PFSK-1 (cell line): ENCODE measurements around the gene HYAL1.

ENCODE experiments used
- FOXP2 ChIP-seq: optimal IDR thresholded peaks from 2 replicates; pipeline ENCODE3; 2011; ENCODE audit warnings: borderline replicate concordance, control low read depth, inconsistent platforms; ENCODE audit not compliant: insufficient read depth; ENCODE audit errors: extremely low read length, extremely low read depth
- POLR2AphosphoS5 ChIP-seq: IDR thresholded peaks from 2 replicates; pipeline ENCODE4 v1.6.1; 2012; ENCODE audit warnings: low read depth, mild to moderate bottlenecking, control low read depth, low read length, moderate library complexity
- SIN3A ChIP-seq: IDR thresholded peaks from 2 replicates; pipeline ENCODE4 v1.6.1; 2012; ENCODE audit warnings: mild to moderate bottlenecking, low read length, moderate library complexity, borderline replicate concordance; ENCODE audit not compliant: insufficient read depth
- TAF1 ChIP-seq: IDR thresholded peaks from 2 replicates; pipeline ENCODE4 v1.6.1; 2012; ENCODE audit warnings: low read length, control low read depth, borderline replicate concordance; ENCODE audit not compliant: insufficient read depth
- TF ChIP-seq, protein P1 (sequence below), 2 experiments: IDR thresholded peaks; 2 replicates each; pipeline versions ENCODE4 v1.6.1 to v1.8.0; 2011 to 2012; ENCODE audit warnings: low read depth in 2 of 2, low read length in 2 of 2, control low read depth in 1 of 2, inconsistent platforms in 1 of 2, mild to moderate bottlenecking in 1 of 2, moderate library complexity in 1 of 2; ENCODE audit not compliant: insufficient read depth in 1 of 2

HYAL1 gene

GRCh38 chr3:50268276-50268675 lies 35.1 kb downstream of the HYAL1 start:
- TF ChIP-seq, protein P1, sequence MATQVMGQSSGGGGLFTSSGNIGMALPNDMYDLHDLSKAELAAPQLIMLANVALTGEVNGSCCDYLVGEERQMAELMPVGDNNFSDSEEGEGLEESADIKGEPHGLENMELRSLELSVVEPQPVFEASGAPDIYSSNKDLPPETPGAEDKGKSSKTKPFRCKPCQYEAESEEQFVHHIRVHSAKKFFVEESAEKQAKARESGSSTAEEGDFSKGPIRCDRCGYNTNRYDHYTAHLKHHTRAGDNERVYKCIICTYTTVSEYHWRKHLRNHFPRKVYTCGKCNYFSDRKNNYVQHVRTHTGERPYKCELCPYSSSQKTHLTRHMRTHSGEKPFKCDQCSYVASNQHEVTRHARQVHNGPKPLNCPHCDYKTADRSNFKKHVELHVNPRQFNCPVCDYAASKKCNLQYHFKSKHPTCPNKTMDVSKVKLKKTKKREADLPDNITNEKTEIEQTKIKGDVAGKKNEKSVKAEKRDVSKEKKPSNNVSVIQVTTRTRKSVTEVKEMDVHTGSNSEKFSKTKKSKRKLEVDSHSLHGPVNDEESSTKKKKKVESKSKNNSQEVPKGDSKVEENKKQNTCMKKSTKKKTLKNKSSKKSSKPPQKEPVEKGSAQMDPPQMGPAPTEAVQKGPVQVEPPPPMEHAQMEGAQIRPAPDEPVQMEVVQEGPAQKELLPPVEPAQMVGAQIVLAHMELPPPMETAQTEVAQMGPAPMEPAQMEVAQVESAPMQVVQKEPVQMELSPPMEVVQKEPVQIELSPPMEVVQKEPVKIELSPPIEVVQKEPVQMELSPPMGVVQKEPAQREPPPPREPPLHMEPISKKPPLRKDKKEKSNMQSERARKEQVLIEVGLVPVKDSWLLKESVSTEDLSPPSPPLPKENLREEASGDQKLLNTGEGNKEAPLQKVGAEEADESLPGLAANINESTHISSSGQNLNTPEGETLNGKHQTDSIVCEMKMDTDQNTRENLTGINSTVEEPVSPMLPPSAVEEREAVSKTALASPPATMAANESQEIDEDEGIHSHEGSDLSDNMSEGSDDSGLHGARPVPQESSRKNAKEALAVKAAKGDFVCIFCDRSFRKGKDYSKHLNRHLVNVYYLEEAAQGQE (IDR thresholded peaks at IDR 0.05; ENCODE audit: insufficient read depth in 1 of 2, low read depth in 2 of 2, low read length in 2 of 2) = no peak
- TF ChIP-seq SIN3A (no peak), FOXP2 (no peak), POLR2AphosphoS5 (no peak), TAF1 (no peak)

DNA sequence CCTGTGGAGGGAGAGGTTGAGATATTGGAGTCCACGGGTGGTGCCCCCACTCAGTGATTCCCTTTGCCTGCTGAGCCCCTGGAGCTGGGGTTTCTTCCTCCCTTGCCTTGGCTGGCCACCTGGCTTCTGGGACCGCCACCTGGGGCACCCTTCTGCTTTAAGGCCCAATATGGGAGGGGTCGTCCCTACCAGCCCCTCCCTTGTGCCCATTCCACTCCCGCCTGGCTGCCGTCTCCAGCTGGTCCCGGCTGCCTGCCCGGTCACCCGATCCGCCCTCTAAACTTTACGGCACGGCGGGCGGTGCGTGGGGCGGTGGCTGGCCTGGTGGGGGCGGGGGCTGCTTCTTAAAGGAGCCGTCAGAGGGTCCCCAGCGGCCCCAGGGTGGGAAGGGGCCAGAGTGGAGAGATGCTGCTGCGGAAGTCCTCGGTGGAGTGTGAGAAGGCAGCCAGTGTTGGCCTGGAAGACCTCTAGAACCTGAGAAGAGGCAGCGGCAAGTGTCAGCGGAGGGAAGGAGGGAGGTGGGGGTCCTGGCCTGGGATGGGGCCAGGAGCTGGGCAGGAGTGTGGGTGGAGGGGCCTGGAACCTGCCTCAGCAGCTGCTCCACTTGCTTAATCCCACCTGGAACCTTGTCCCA lies 36.0 kb downstream of the HYAL1 start:
- no peak for TF ChIP-seq SIN3A
- TF ChIP-seq FOXP2 = no peak
- TF ChIP-seq, protein P1 (IDR thresholded peaks at IDR 0.05; ENCODE audit: insufficient read depth in 1 of 2, low read depth in 2 of 2, low read length in 2 of 2) = no peak
- no peak for TF ChIP-seq POLR2AphosphoS5
- no peak for TF ChIP-seq TAF1

DNA sequence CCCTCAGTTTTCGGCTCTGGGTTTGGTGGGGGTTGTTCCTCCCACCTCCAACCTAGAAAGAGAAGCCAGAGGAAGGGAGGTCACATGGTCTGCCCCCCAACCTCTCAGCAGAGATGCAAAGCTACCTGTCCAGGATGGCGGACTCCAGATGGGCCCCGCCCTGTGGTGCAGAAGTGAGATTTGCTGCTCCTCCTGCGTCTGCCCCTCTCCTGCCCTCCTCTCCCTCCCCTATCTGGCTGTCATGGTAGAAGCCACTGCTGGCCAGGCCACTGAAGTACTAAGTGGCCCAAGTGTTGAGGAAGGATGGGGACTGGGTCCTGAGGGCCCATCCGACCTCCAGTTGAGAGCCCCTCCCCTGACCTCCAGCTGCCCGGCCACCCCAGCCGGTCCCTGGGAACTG lies 36.5 kb downstream of the HYAL1 start:
- TF ChIP-seq, protein P1 (IDR thresholded peaks at IDR 0.05; ENCODE audit: insufficient read depth in 1 of 2, low read depth in 2 of 2, low read length in 2 of 2) = no peak
- TF ChIP-seq FOXP2 (no peak), POLR2AphosphoS5 (no peak), TAF1 (no peak), SIN3A (no peak)

DNA sequence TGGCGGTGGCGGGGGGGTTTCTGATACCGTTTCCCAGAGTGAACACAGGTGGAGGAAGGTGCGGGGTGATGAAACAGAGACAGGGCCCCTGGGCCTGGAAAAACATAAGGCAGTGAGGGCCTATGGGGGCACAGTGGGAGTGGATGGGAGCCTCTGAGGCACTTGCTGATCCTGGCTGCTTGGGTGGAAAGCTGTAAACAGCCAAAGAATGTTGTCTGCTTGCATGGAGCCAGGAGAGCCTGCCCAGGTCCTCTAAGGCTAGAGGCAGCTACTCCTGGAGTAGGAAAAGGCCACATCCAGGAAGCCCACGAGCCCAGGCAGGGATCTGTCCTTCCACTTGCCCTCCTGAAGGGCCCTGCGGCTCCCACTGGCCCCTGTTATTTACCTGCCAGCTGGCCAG lies 37.4 kb downstream of the HYAL1 start:
- TF ChIP-seq POLR2AphosphoS5 (no peak), FOXP2 (no peak), SIN3A (no peak), TAF1 (no peak)
- TF ChIP-seq, protein P1 (IDR thresholded peaks at IDR 0.05; ENCODE audit: insufficient read depth in 1 of 2, low read depth in 2 of 2, low read length in 2 of 2) = no peak
